WTC11 (cell line): ENCODE data around the gene GPR3. TPM values are rescaled to one million over a fixed set of nuclear protein-coding genes. Genes with fewer than 3 reads are reported as not detected.
A peak's percentile ranks its signal among the peaks of the same experiment; 100 is the strongest.

Experiments
- ATAC-seq: fragments of 200-7000 bp; cut with Tn5 transposase; 2 replicates; pipeline ENCODE4 v1.10.0; 2021; ENCODE audit warnings: mild to moderate bottlenecking, moderate library complexity
- CTCF ChIA-PET: fragments of 300-600 bp; sonication (Branson Sonifier 250); formaldehyde crosslinking; loops from one replicate; lab custom pipeline; 2021; ENCODE audit warnings: antibody characterized with exemption; lab: Charles Lee
- POLR2A ChIA-PET: fragments of 350-600 bp; sonication (Branson Sonifier 250); formaldehyde crosslinking; loops from one replicate; lab custom pipeline; 2021; ENCODE audit warnings: antibody characterized with exemption; lab: Charles Lee
- DNase-seq: peaks from one replicate; pipeline ENCODE4 v3.0.0; 2021; ENCODE audit warnings: low spot score
- H3K27ac Mint-ChIP-seq: 2 replicates; pipeline ENCODE4 v1.8.0; 2021; ENCODE audit warnings: mixed read lengths
- H3K27me3 Mint-ChIP-seq: 2 replicates; pipeline ENCODE4 v1.8.0; 2021; ENCODE audit warnings: low read depth, mild to moderate bottlenecking, moderate library complexity, mixed read lengths
- H3K36me3 Mint-ChIP-seq: 2 replicates; pipeline ENCODE4 v1.8.0; 2021; ENCODE audit warnings: mixed read lengths
- H3K4me1 Mint-ChIP-seq: 2 replicates; pipeline ENCODE4 v1.8.0; 2022; ENCODE audit warnings: mixed read lengths
- H3K4me3 Mint-ChIP-seq: 2 replicates; pipeline ENCODE4 v1.8.0; 2021; ENCODE audit warnings: mild to moderate bottlenecking, moderate library complexity, mixed read lengths
- H3K9me3 Mint-ChIP-seq: 2 replicates; pipeline ENCODE4 v1.8.0; 2021; ENCODE audit warnings: mixed read lengths
- ATF2 ChIP-seq: sonication (generic); formaldehyde crosslinking; IDR thresholded peaks from 2 replicates; pipeline ENCODE4 v1.8.1; 2022; ENCODE audit warnings: low read depth, missing genetic modification reagents, borderline replicate concordance
- CTCF ChIP-seq: fragments of 200-600 bp; IDR thresholded peaks from 2 replicates; pipeline ENCODE4 v1.8.0; 2022; ENCODE audit warnings: antibody characterized with exemption
- EMX1 ChIP-seq: fragments of 250-450 bp; sonication (Bioruptor Pico); IDR thresholded peaks from 2 replicates; pipeline ENCODE4 v1.8.0; 2021; ENCODE audit warnings: mild to moderate bottlenecking
- ESRRA ChIP-seq: sonication (generic); formaldehyde crosslinking; IDR thresholded peaks from 2 replicates; pipeline ENCODE4 v1.8.1; 2022; ENCODE audit warnings: mild to moderate bottlenecking, missing genetic modification reagents, borderline replicate concordance
- ETV6 ChIP-seq: sonication (generic); formaldehyde crosslinking; IDR thresholded peaks from 2 replicates; pipeline ENCODE4 v1.8.1; 2022; ENCODE audit warnings: mild to moderate bottlenecking, missing genetic modification reagents
- FOXP4 ChIP-seq: sonication (generic); formaldehyde crosslinking; IDR thresholded peaks from 2 replicates; pipeline ENCODE4 v1.8.0; 2022; ENCODE audit warnings: mild to moderate bottlenecking, missing genetic modification reagents
- GABPB1 ChIP-seq: sonication (generic); formaldehyde crosslinking; IDR thresholded peaks from 2 replicates; pipeline ENCODE4 v1.8.1; 2023; ENCODE audit warnings: mild to moderate bottlenecking, missing genetic modification reagents
- JAZF1 ChIP-seq: fragments of 250-450 bp; sonication (Bioruptor Pico); IDR thresholded peaks from 2 replicates; pipeline ENCODE4 v1.9.0; 2021; ENCODE audit warnings: moderate library complexity, mild to moderate bottlenecking, inconsistent platforms
- MLX ChIP-seq: sonication (generic); formaldehyde crosslinking; IDR thresholded peaks from 2 replicates; pipeline ENCODE4 v1.8.1; 2023; ENCODE audit warnings: mild to moderate bottlenecking, missing genetic modification reagents, moderate library complexity
- MXD4 ChIP-seq: fragments of 250-450 bp; sonication (Bioruptor Pico); IDR thresholded peaks from 2 replicates; pipeline ENCODE4 v1.8.0; 2021; ENCODE audit warnings: mild to moderate bottlenecking, moderate library complexity, borderline replicate concordance
- NFATC4 ChIP-seq: fragments of 250-450 bp; sonication (Bioruptor Pico); IDR thresholded peaks from 2 replicates; pipeline ENCODE4 v1.9.0; 2021; ENCODE audit warnings: mild to moderate bottlenecking
- NR2C2 ChIP-seq: sonication (generic); formaldehyde crosslinking; IDR thresholded peaks from 2 replicates; pipeline ENCODE4 v1.8.0; 2022; ENCODE audit warnings: mild to moderate bottlenecking, missing genetic modification reagents
- PREB ChIP-seq: sonication (generic); formaldehyde crosslinking; IDR thresholded peaks from 2 replicates; pipeline ENCODE4 v1.8.1; 2022; ENCODE audit warnings: mild to moderate bottlenecking, missing genetic modification reagents, moderate library complexity, borderline replicate concordance
- RELA ChIP-seq: sonication (generic); formaldehyde crosslinking; IDR thresholded peaks from 2 replicates; pipeline ENCODE4 v1.8.1; 2022; ENCODE audit warnings: missing genetic modification reagents, mild to moderate bottlenecking, borderline replicate concordance
- RORB ChIP-seq: fragments of 250-450 bp; sonication (Bioruptor Pico); IDR thresholded peaks from 2 replicates; pipeline ENCODE4 v1.9.0; 2021; ENCODE audit warnings: mild to moderate bottlenecking
- ZBTB43 ChIP-seq: sonication (generic); formaldehyde crosslinking; IDR thresholded peaks from 2 replicates; pipeline ENCODE4 v1.8.1; 2023; ENCODE audit warnings: mild to moderate bottlenecking, missing genetic modification reagents
- ZNF138 ChIP-seq: sonication (generic); formaldehyde crosslinking; conservative IDR thresholded peaks from 2 replicates; pipeline ENCODE4 v1.8.1; 2022; ENCODE audit warnings: mild to moderate bottlenecking, moderate library complexity, missing genetic modification reagents
- ZNF219 ChIP-seq: sonication (generic); formaldehyde crosslinking; IDR thresholded peaks from 2 replicates; pipeline ENCODE4 v1.8.0; 2023; ENCODE audit warnings: missing genetic modification reagents, mild to moderate bottlenecking, borderline replicate concordance
- ZNF263 ChIP-seq: sonication (generic); formaldehyde crosslinking; IDR thresholded peaks from 2 replicates; pipeline ENCODE4 v1.8.1; 2022; ENCODE audit warnings: low read depth, mild to moderate bottlenecking, moderate library complexity, missing genetic modification reagents
- ZNF281 ChIP-seq: sonication (generic); formaldehyde crosslinking; IDR thresholded peaks from 2 replicates; pipeline ENCODE4 v1.8.0; 2023; ENCODE audit warnings: mild to moderate bottlenecking, missing genetic modification reagents
- total RNA-seq: library from RNA; stranded (reverse); gene quantifications from 3 replicates; pipeline ENCODE4 v1.2.3, GENCODE V29; 2021

The GPR3 gene
- total RNA-seq, 1 experiment from 2014 or later = 12.4 TPM

- H3K4me3 Mint-ChIP-seq = peak overlapping the region; percentile 23
- ATAC-seq = peak; percentile 68
- POLR2A ChIA-PET = interaction anchor here (0.8 to 1.1 kb wide), 3 partner anchors 11 to 197 kb away, joined by 3 to 4 read pairs (median 3); partner anchors contain the start of gene AHDC1
Observed at GRCh38 chr1:27418326-27419185, 26.1 kb downstream of the GPR3 start.

GRCh38 chr1:27423709-27424108 lies 31.3 kb downstream of the GPR3 start:
- ChIA-PET CTCF (interaction anchor here (0.6 to 1.9 kb wide), 7 partner anchors 15 to 246 kb away, joined by 3 to 12 read pairs (median 3); no protein-coding TSS in a partner anchor), POLR2A (interaction anchor here (0.7 kb wide), 1 partner anchor 67 kb away, joined by 4 read pairs; no protein-coding TSS in a partner anchor)
- H3K27me3 Mint-ChIP-seq = no peaks in the 10 kb centered on the region
- TF ChIP-seq ZNF138 (CRISPR knock-in tag) = no peak
- H3K27ac Mint-ChIP-seq = peak overlapping the region; percentile 19; the same call in 1 of the 2 replicates
- peaks cover 71% of the 10 kb centered on the region for H3K4me1 Mint-ChIP-seq
- peaks cover 21% of the 10 kb centered on the region for H3K36me3 Mint-ChIP-seq
- no peaks in the 10 kb centered on the region for H3K9me3 Mint-ChIP-seq
- H3K4me3 Mint-ChIP-seq = no peak overlapping the region
- ATAC-seq (no peak), DNase-seq (no peak)

More at GRCh38 chr1:27418326-27419185, 26.1 kb downstream of the GPR3 start:
- CTCF ChIA-PET = interaction anchor here (0.6 to 4.3 kb wide), 15 partner anchors 8 to 1564 kb away, joined by 3 to 67 read pairs (median 4); partner anchors contain the start of genes AHDC1 and WASF2
- peak overlapping the region; percentile 95 for H3K27ac Mint-ChIP-seq
- no peaks in the 10 kb centered on the region for H3K9me3 Mint-ChIP-seq
- peaks cover 47% of the 10 kb centered on the region for H3K4me1 Mint-ChIP-seq
- H3K27me3 Mint-ChIP-seq = no peaks in the 10 kb centered on the region
- no peak for TF ChIP-seq PREB (CRISPR knock-in tag)
- no peak for TF ChIP-seq ZNF263 (CRISPR knock-in tag)
- no peak for TF ChIP-seq RORB (CRISPR knock-in tag)
- TF ChIP-seq ETV6 (CRISPR knock-in tag) = no peak
- TF ChIP-seq NR2C2 = no peak
- TF ChIP-seq CTCF = no peak
- TF ChIP-seq MLX (CRISPR knock-in tag) = no peak
- no peak for TF ChIP-seq FOXP4 (CRISPR knock-in tag)
- no peak for TF ChIP-seq ZNF219
- TF ChIP-seq GABPB1 (CRISPR knock-in tag) = no peak
- no peak for TF ChIP-seq MXD4
- no peak for DNase-seq
- peaks cover 44% of the 10 kb centered on the region for H3K36me3 Mint-ChIP-seq

- ChIA-PET CTCF (interaction anchor here (0.8 to 4.6 kb wide), 4 partner anchors 11 to 130 kb away, joined by 3 to 30 read pairs (median 9); no protein-coding TSS in a partner anchor), POLR2A (no interaction called here)
- no peak for TF ChIP-seq EMX1 (CRISPR knock-in tag)
- TF ChIP-seq RELA (CRISPR knock-in tag) = no peak
- TF ChIP-seq JAZF1 (CRISPR knock-in tag) = no peak
- TF ChIP-seq ZBTB43 (CRISPR knock-in tag) = no peak
- no peak for TF ChIP-seq ATF2 (CRISPR knock-in tag)
- TF ChIP-seq ESRRA (CRISPR knock-in tag) = no peak
- TF ChIP-seq NFATC4 (CRISPR knock-in tag) = no peak
- TF ChIP-seq ZNF281 (CRISPR knock-in tag) = no peak
Observed at GRCh38 chr1:27427329-27427728, 34.9 kb downstream of the GPR3 start.

More at GRCh38 chr1:27427329-27427728, 34.9 kb downstream of the GPR3 start:
- no peak overlapping the region for H3K4me3 Mint-ChIP-seq
- DNase-seq (no peak), ATAC-seq (no peak)
- H3K27me3 Mint-ChIP-seq = no peaks in the 10 kb centered on the region
- peaks cover 75% of the 10 kb centered on the region for H3K4me1 Mint-ChIP-seq
- peaks cover 21% of the 10 kb centered on the region for H3K36me3 Mint-ChIP-seq
- H3K27ac Mint-ChIP-seq = peak overlapping the region; percentile 98
- no peaks in the 10 kb centered on the region for H3K9me3 Mint-ChIP-seq
